ENCODE data around the gene SH3GLB2.

DNA sequence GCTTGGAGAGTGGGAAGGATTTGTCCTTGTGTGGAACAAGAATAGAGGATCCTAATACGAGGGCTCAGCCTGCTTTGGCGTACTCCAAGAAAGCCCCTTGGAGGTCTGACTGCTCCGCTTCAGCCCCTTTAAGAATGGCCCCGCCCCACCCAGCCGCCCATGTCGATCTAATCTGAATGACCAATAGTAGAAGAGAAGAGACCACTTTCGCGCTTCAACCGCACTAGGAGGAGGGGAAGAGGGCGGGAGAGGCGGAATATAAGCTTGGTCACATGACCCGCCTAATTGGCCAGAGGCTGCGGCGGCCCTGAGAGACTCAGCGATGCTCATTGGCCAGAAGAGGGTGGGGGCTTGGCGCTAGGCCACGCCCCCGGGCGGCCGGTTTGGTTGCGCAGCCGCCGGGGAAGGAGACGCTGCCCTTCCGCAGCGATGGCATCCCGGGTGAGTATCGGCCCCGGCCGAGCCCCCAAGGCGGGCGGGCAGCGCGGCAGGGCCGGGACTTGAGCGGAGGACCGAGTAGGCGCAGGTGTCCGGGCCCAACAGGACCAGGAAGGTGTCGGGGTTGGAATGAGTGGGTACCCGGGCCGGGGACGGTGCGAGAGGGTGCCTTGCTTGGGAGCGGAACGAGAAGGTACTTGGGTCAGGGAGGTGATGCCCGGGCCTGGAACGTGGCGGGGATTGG is 8.3 kb upstream of the SH3GLB2 start, which contains the start of gene MIGA2:
- TF ChIP-seq, protein P1, sequence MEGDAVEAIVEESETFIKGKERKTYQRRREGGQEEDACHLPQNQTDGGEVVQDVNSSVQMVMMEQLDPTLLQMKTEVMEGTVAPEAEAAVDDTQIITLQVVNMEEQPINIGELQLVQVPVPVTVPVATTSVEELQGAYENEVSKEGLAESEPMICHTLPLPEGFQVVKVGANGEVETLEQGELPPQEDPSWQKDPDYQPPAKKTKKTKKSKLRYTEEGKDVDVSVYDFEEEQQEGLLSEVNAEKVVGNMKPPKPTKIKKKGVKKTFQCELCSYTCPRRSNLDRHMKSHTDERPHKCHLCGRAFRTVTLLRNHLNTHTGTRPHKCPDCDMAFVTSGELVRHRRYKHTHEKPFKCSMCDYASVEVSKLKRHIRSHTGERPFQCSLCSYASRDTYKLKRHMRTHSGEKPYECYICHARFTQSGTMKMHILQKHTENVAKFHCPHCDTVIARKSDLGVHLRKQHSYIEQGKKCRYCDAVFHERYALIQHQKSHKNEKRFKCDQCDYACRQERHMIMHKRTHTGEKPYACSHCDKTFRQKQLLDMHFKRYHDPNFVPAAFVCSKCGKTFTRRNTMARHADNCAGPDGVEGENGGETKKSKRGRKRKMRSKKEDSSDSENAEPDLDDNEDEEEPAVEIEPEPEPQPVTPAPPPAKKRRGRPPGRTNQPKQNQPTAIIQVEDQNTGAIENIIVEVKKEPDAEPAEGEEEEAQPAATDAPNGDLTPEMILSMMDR (conservative IDR thresholded peaks at IDR 0.05; ENCODE audit: low read depth, low read length) = no peak
- TF ChIP-seq EZH2phosphoT487 (IDR thresholded peaks at IDR 0.05; ENCODE audit: borderline replicate concordance, low read length) = no peak
- no peak for TF ChIP-seq EZH2 (IDR thresholded peaks at IDR 0.05; ENCODE audit: low read length, unreplicated experiment)
